Iris pigment epithelial cell (primary cell): ENCODE data around the gene SLC47A2.

Experiments used
- DNase-seq: peaks from one replicate; pipeline ENCODE4 v3.0.0-alpha.2; 2011; ENCODE audit warnings: low read depth

The SLC47A2 gene

GRCh38 chr17:19747829-19748806 is 31.7 kb upstream of the SLC47A2 start, which contains the start of gene ALDH3A1:
Gene ALDH3A1, minus strand, starts transcription at chr17:19748298. Its CDS starts 3,169 bp downstream, at chr17:19745129.
- no peak for DNase-seq

GRCh38 chr17:19747159-19747719 is 30.9 kb upstream of the SLC47A2 start:
- no peak for DNase-seq

- no peak for DNase-seq
Measured at GRCh38 chr17:19746517-19746916, 30.1 kb upstream of the SLC47A2 start.

GRCh38 chr17:19744922-19745757 is 28.8 kb upstream of the SLC47A2 start:
- DNase-seq: peak; percentile 62

- DNase-seq: no peak
Measured at GRCh38 chr17:19744492-19744891, 28.1 kb upstream of the SLC47A2 start.

GRCh38 chr17:19743101-19744100 is 27.0 kb upstream of the SLC47A2 start:
- no peak for DNase-seq

GRCh38 chr17:19742495-19742894 is 26.1 kb upstream of the SLC47A2 start:
- no peak for DNase-seq

GRCh38 chr17:19741832-19742457 is 25.6 kb upstream of the SLC47A2 start:
- no peak for DNase-seq

GRCh38 chr17:19740933-19741332 is 24.5 kb upstream of the SLC47A2 start:
- no peak for DNase-seq

- no peak for DNase-seq
Measured at GRCh38 chr17:19739241-19740201, 23.1 kb upstream of the SLC47A2 start.

GRCh38 chr17:19738757-19739156 is 22.4 kb upstream of the SLC47A2 start:
- DNase-seq: no peak

- DNase-seq: no peak
Measured at GRCh38 chr17:19738073-19738449, 21.7 kb upstream of the SLC47A2 start.

GRCh38 chr17:19737305-19738072 is 21.1 kb upstream of the SLC47A2 start:
- no peak for DNase-seq

GRCh38 chr17:19736071-19736470 is 19.7 kb upstream of the SLC47A2 start:
- no peak for DNase-seq

GRCh38 chr17:19733953-19734526 is 17.7 kb upstream of the SLC47A2 start:
- DNase-seq: no peak

- no peak for DNase-seq
Measured at GRCh38 chr17:19731626-19732025, 15.2 kb upstream of the SLC47A2 start.

- no peak for DNase-seq
Measured at GRCh38 chr17:19730843-19731242, 14.5 kb upstream of the SLC47A2 start.

GRCh38 chr17:19729900-19730299 is 13.5 kb upstream of the SLC47A2 start:
- no peak for DNase-seq
